ENCODE results near the gene ZNF688. TPM values are rescaled to one million over a fixed set of nuclear protein-coding genes. Genes with fewer than 3 reads are reported as not detected.
A peak's percentile ranks its signal among the peaks of the same experiment; 100 is the strongest.
"Not testable (repeated sequence)": the region's sequence is repeated elsewhere in the genome, so short reads cannot be mapped to it uniquely, and the experiment has no call there.

The ZNF688 gene
- total RNA-seq, 1 donor from 2014 or later, result 6.7 TPM

DNA sequence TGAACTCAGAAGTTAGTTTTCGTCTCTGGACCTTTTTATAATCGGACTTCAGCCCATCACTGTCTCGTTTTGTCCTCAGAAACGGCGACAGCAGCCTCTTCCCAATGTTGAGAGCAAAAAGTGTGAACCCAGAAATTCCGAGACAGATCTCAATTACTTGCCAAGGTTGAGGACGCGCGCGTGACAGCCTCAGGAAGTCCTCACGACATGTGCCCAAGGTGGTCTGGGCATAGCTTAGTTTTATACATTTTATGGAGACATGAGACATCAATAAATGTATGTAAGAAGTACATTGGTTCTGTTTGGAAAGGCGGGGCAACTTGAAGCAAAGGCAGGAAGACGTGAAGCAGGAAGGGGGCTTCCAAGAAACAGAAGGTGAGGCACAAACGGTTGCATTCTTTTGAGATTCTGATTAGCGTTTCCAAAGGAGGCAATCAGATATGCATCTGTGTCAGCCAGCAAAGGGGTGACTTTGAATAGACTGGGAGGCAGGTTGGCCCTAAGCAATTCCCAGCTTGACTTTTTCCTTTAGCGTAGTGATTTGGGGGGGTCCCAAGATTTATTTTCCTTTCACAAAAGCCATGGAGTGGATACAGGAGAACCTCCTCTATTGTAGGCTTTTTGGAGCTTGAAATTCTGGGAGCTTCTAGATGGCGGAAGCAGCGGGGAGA is 36.3 kb downstream of the ZNF688 start:
- DNase-seq (ENCODE audit: low read depth in 2 of 2), result no peak

DNA sequence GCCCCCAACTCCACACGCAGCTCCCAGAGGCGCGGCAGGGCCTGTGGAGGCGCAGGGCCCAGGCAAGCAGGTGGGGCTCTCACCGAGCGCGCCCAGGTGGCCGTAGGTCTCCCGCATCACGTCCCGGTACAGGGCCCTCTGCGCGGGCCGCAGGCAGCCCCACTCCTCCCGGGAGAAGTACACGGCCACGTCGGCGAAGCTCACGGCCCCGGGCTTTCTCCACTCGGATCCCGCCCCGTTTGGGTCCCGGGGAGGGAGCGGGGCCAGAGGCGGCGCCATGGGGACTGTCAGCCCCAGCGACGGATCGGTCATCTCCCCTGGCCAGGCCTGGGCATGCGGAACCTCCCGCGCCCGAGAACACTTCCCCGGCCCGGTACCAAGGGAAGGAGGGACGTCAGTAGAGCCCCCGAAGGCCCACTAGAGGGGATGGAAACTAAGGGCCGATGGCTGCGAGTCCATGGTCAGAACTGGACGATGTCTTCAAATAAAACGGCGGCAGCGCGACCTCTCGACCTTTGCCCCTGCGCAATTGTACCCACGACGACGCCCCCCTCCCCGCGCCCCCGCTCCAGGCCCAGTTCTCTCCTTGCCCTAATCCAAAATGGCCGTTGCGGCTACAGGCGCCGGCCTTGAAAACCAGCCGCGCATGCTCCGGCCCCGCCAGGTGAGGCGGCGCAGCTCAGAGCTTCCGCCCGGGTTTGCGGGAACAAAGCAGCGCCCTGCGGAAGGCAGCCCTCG is 37.0 kb downstream of the ZNF688 start, which contains the start of gene ZNF747:
Gene ZNF747, minus strand, starts transcription at position 491 of the 738 bp plus-strand sequence. Its CDS starts 179 bp downstream, at position 312.
- peak; percentile 76 to 87 for DNase-seq (ENCODE audit: low read depth in 2 of 2)

- DNase-seq (ENCODE audit: low read depth in 2 of 2), result no peak
These were observed 37.7 kb downstream of the ZNF688 start for GRCh38 chr16:30533748-30534367.

- DNase-seq (ENCODE audit: low read depth in 2 of 2), result no peak
These were observed 38.4 kb downstream of the ZNF688 start for GRCh38 chr16:30533146-30533522.

GRCh38 chr16:30532285-30533145 is 39.0 kb downstream of the ZNF688 start:
- no peak for DNase-seq (ENCODE audit: low read depth in 2 of 2)

GRCh38 chr16:30530163-30531037 is 41.1 kb downstream of the ZNF688 start:
- DNase-seq (ENCODE audit: low read depth in 2 of 2), result no peak

DNA sequence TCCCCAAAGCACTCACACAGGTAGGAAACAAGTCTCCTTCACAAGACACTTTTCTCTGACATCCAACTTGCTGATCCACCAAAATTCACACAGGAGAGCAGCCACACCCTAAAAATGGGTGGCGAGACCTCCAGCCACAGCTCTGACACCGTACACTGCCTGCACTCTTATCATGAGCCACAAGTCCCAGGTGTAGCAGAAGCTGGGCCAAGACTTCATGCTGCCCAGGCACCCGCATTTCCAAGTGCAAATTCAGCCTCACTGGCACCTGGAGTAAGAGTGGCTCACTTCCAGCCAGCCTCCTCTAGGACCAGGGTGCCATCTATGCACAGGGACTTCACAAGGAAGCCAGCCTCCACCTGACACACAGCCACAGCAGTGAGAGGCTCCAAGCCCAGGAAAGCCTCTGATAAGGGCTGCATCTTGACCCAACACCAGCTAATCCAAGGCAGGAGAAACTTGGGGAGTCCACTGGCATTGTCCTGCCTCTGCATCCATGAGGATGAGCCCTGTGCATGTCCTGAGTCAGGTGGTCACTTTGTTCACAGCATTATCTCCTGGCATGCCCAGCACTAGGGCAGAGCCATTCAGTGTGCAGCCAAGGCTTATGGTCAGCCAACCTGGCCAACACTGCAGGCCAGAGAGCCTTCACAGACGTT is 42.6 kb downstream of the ZNF688 start:
- DNase-seq (ENCODE audit: low read depth in 2 of 2), result no peak

DNA sequence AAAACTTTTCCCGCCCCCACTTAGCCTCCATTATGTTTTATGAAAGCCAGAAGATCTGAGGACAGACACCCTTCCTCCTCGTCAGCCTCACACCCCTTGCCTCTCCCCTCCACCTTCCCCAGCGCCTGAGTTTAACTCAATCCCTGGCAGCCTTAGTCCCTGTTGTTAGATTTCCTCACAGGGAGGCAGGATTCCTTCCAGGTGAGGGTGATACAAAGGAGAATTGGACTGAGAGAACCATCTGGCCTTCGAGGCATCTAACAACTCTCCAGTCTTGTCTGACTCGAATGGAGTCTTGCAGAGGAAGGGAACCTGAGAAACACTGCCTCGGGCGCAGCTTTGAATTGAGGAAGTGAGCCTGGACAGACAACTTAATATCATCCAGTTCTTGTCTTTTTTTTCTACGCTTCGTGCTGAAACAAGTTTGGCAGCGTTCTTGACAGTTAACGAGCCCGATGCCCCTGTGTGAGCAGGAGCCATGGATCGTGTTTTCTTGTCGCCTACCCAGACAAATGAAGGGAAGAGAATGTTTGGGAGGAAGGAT is 43.8 kb downstream of the ZNF688 start:
- no peak for DNase-seq (ENCODE audit: low read depth in 2 of 2)

DNA sequence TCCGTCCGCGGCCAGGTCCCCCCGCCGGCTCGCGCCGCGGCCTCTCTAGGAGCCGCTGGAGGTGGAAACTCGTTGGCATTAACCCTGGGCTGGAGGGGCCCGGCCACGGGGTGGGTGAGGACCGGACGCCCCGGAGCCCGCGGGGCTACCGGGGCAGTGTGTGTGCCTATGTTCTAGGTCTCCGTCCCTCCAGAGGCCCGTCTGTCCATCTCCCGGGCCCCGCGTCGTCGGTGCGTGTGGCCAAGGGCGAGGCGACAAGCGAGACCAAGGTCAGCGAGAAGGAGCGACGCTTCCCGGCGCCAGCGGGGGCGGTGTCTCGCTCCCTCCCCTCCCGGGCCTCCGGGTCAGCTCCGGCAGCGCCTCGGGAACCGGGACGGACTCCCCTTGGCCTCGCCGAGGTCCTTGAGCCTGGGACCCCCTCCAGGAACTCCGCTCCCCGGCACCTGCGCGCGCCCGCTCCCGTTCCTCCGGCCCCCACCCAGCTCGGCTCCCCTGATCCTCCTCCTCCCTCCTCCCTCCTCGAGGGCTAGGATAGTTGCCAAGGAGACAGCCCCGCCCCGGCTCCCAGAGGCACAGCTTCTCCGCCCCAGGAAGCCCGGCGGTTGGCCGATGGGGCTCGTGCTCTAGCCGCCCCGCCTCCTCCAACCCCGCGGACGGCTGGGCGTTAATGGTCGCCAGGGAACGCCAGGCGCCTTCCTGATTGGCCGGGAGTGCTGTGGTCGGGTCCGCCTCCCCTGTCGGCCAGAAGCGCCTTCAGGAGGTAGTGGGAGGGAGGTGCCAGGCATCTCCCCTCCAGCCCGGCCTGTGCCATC is 44.5 kb downstream of the ZNF688 start:
- DNase-seq (ENCODE audit: low read depth in 2 of 2), result peak; percentile 89 to 98

DNA sequence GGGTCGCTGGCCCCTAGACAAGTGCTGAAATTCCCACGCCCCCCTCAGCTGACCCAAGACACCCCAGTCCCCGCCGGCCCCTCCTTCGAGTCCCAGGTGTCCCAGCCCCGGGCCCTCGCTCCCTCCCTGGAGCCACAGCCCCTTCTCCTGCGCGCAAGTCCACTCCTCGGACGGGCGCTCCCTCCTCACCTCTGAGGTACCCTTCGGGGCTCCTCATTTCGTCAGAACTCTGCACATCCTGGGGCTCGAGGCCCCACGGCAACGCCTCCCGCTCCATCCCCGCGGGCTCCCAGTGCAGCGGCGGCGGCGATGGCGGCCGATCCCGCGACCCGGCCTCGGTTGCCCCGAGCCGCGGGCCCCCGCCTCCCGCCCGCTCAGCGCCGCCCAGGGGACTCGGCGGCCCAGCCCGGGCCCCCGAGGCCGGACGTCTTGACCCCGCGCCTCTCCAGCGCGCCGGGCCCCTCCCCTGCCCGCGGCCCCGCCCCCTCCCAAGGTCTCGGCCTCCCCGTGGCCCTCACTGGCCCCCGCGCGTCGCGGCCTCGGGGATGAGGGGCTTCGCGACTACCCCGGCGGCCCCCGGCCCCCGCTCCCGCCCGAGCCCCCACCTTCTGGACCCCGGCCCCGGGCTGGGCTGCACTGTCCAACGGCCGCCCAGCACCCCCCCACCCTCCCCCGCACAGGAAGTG is 45.2 kb downstream of the ZNF688 start, which contains the start of gene ZNF768:
Gene ZNF768, minus strand, starts transcription at position 430 of the 686 bp plus-strand sequence. Its CDS starts 153 bp downstream, at position 277.
- DNase-seq (ENCODE audit: low read depth in 2 of 2), result peak in 1 of 2 donors; percentile 27

GRCh38 chr16:30525844-30526136 is 45.7 kb downstream of the ZNF688 start:
- no peak for DNase-seq (ENCODE audit: low read depth in 2 of 2)

DNA sequence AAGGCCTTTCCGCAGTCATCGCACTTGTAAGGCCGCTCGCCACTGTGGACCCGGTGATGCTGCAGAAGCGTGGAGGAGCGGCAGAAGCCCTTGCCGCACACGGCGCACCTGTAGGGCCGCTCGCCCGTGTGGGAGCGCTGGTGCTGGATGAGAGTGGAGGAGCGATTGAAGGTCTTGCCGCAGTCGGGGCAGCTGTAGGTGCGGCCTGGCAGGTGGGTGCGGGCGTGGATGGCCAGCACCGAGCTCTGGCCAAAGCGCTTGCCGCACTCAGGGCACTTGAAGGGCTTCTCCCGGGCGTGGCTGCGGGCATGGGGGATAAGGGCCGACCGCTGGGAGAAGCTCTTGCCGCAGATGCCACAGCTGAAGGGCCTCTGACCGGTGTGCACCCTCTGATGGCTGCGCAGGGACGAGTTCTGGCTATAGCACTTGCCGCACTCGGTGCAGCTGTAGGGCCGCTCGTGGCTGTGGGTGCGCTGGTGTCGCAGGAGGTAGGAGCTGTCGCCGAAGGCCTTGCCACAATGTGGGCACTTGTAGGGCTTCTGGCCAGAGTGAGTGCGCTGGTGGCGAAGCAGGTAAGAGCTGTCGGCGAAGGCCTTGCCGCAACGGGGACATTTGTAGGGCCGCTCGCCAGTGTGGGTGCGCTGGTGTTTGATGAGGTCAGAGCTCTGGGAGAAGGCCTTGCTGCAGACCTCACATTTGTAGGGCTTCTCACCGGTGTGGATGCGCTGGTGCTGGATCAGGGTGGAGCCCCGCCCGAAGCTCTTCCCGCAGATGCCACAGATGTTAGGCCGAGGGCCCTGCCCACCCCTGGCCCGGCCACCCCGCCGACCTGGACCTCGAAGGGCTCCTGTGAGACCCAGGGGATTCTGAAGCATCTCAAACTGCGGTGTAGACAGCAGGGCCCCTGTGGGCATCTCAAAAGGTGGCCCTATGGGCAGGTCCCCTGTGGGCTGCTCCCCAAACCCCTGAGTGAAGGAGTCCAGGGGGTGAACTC is 46.6 kb downstream of the ZNF688 start:
- DNase-seq (ENCODE audit: low read depth in 2 of 2), result no peak

GRCh38 chr16:30523768-30524574 is 47.5 kb downstream of the ZNF688 start:
- no peak for DNase-seq (ENCODE audit: low read depth in 2 of 2)

- not testable (repeated sequence) for DNase-seq (ENCODE audit: low read depth in 2 of 2)
These were observed 48.6 kb downstream of the ZNF688 start for GRCh38 chr16:30522702-30523463.

GRCh38 chr16:30521873-30522641 is 49.5 kb downstream of the ZNF688 start:
- DNase-seq (ENCODE audit: low read depth in 2 of 2), result no peak
